Brain microvascular endothelial cell (primary cell): ENCODE measurements around the gene TAPBPL.

Experiments used
- DNase-seq: peaks from one replicate; pipeline ENCODE4 v3.0.0-alpha.2; 2020
- H3K27ac ChIP-seq: fragments of 250-450 bp; sonication (Bioruptor Pico); 2 replicates; pipeline ENCODE4 v1.5.1; 2020; ENCODE audit warnings: mild to moderate bottlenecking, moderate library complexity
- H3K27me3 ChIP-seq: fragments of 250-450 bp; sonication (Bioruptor Pico); replicated peaks from 2 replicates; pipeline ENCODE4 v1.5.1; 2020; ENCODE audit warnings: mild to moderate bottlenecking
- H3K36me3 ChIP-seq: fragments of 250-450 bp; sonication (Bioruptor Pico); replicated peaks from 2 replicates; pipeline ENCODE4 v1.5.1; 2020; ENCODE audit warnings: mild to moderate bottlenecking
- H3K4me3 ChIP-seq: 2 replicates; pipeline ENCODE4 v1.5.1; 2011; ENCODE audit warnings: low read depth, mild to moderate bottlenecking, control low read depth, low read length, moderate library complexity
- in situ Hi-C: cut with HindIII; loops from 2 replicates; pipeline ENCODE4 v1.10.0; 2017; ENCODE audit warnings: low sequenced_read_pairs, low pct_ligation_motif_present
- TF ChIP-seq, protein P1 (sequence below): IDR thresholded peaks from 2 replicates; pipeline ENCODE4 v1.5.1; 2011; ENCODE audit warnings: low read depth, mild to moderate bottlenecking, moderate library complexity, low read length, control low read depth, inconsistent platforms; ENCODE audit errors: missing control alignments

The TAPBPL gene

GRCh38 chr12:6458281-6459003 is 6.6 kb downstream of the TAPBPL start:
- H3K36me3 ChIP-seq = peaks cover 21% of the 10 kb centered on the region
- H3K27ac ChIP-seq = no peak overlapping the region
- no peaks in the 10 kb centered on the region for H3K27me3 ChIP-seq
- no peak overlapping the region for H3K4me3 ChIP-seq
- in situ Hi-C loops = no loop called here
- no peak for DNase-seq
- TF ChIP-seq, protein P1, sequence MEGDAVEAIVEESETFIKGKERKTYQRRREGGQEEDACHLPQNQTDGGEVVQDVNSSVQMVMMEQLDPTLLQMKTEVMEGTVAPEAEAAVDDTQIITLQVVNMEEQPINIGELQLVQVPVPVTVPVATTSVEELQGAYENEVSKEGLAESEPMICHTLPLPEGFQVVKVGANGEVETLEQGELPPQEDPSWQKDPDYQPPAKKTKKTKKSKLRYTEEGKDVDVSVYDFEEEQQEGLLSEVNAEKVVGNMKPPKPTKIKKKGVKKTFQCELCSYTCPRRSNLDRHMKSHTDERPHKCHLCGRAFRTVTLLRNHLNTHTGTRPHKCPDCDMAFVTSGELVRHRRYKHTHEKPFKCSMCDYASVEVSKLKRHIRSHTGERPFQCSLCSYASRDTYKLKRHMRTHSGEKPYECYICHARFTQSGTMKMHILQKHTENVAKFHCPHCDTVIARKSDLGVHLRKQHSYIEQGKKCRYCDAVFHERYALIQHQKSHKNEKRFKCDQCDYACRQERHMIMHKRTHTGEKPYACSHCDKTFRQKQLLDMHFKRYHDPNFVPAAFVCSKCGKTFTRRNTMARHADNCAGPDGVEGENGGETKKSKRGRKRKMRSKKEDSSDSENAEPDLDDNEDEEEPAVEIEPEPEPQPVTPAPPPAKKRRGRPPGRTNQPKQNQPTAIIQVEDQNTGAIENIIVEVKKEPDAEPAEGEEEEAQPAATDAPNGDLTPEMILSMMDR = no peak

DNA sequence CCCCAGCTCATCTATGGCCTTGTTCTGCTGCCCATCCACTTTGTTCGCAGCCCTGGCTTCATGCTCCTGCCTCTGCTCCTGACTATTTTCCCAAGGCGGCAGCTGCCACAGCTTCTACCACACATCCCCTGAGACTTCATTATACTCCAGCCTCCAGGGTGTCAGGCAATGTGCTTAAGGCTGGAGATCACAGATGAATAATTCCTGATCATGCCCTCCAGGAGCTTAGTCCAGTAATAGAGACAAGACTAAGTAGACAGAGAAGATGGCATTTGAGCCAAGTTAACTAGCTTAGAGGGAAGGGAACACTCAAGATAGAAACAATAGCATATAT is 7.1 kb downstream of the TAPBPL start:
- in situ Hi-C loops = no loop called here
- Histone ChIP-seq H3K4me3 (no peak overlapping the region), H3K36me3 (peaks cover 24% of the 10 kb centered on the region), H3K27ac (no peak overlapping the region), H3K27me3 (no peaks in the 10 kb centered on the region)
- TF ChIP-seq, protein P1 = no peak
- DNase-seq = no peak

DNA sequence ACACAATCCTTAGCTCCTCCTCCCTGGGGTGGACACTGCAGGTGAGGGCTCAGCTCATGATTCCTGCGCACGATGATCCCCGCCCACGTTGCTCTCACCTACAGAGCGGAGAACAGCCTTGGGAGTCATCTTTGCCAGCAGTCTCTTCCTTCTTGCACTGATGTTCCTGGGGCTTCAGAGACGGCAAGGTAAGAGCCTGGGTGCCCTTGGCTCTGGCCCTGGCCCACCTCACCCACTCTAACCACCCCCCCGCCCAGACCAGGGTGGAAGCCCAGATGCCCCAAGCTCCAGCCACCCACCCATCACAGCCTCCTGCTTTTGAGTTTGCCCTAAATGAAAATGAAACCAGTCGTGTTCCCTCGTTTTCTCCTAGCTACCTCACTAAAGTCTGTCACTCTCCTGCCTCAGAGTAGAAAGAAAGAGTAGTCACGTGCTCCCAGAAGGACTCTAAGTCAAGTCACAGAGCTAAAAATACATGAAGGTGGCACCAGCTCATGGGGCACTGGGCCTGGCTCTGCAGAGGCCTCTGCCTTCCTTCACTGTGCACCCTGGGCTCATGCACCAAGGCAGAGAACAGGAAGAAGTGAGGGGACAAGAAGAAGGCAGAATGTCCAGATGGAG is 9.0 kb downstream of the TAPBPL start:
- peaks cover 36% of the 10 kb centered on the region for H3K36me3 ChIP-seq
- H3K27ac ChIP-seq = no peak overlapping the region
- no peak overlapping the region for H3K4me3 ChIP-seq
- in situ Hi-C loops = no loop called here
- TF ChIP-seq, protein P1 = no peak
- H3K27me3 ChIP-seq = no peaks in the 10 kb centered on the region
- DNase-seq = no peak

- Histone ChIP-seq H3K36me3 (peaks cover 40% of the 10 kb centered on the region), H3K27me3 (no peaks in the 10 kb centered on the region), H3K4me3 (no peak overlapping the region), H3K27ac (no peak overlapping the region)
- in situ Hi-C loops = no loop called here
- peak; percentile 41 for DNase-seq
- TF ChIP-seq, protein P1 = no peak
Observed at GRCh38 chr12:6461401-6462233, 9.8 kb downstream of the TAPBPL start.

DNA sequence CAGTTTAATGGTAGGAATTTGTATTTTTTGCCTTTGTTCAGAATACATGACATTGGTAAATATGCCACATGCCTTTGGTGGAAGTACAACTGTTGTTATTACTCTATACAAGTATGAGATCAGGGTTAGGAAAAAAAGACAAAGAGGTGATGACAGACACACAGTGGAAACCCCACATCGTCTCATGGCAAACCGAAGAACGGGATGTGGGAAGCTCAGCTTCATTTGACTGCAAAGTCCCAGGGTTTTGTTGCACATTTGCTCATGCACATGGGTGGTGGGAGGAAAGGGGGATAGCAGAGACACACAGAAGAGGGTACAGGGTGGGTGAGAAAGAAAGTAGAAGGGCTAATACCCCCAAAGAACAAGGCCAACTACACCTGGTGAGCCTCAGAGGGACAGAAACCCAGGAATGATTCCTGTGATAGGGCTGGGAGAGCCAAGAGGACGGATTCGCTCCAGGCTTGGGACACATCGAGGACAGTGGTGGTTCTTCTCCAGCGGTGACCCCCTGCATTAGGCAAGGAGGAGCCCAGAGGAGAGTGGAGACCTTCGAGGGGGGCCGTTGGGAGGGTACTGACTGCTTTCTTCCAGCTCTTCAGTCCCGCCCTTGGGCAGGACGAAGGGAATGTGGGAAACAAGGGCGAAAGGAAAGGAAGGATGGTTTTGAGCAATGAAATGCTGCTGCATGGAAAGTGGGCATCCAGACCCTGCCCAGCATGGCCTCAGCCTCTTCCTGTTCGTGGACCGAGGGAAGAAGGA is 10.6 kb downstream of the TAPBPL start:
- peaks cover 39% of the 10 kb centered on the region for H3K36me3 ChIP-seq
- H3K4me3 ChIP-seq = no peak overlapping the region
- no peak overlapping the region for H3K27ac ChIP-seq

More for the DNA sequence above, 10.6 kb downstream of the TAPBPL start:
- no peaks in the 10 kb centered on the region for H3K27me3 ChIP-seq
- in situ Hi-C loops = no loop called here
- DNase-seq = no peak
- TF ChIP-seq, protein P1 = no peak
